GM18861 (cell line): ENCODE data around the gene C2orf81.
A peak's percentile ranks its signal among the peaks of the same experiment; 100 is the strongest.

ENCODE experiments used
- ATAC-seq: cut with Tn5 transposase; IDR thresholded peaks from one replicate; pipeline ENCODE4 v1.9.1; 2021; ENCODE audit not compliant: unreplicated experiment

Gene C2orf81

DNA sequence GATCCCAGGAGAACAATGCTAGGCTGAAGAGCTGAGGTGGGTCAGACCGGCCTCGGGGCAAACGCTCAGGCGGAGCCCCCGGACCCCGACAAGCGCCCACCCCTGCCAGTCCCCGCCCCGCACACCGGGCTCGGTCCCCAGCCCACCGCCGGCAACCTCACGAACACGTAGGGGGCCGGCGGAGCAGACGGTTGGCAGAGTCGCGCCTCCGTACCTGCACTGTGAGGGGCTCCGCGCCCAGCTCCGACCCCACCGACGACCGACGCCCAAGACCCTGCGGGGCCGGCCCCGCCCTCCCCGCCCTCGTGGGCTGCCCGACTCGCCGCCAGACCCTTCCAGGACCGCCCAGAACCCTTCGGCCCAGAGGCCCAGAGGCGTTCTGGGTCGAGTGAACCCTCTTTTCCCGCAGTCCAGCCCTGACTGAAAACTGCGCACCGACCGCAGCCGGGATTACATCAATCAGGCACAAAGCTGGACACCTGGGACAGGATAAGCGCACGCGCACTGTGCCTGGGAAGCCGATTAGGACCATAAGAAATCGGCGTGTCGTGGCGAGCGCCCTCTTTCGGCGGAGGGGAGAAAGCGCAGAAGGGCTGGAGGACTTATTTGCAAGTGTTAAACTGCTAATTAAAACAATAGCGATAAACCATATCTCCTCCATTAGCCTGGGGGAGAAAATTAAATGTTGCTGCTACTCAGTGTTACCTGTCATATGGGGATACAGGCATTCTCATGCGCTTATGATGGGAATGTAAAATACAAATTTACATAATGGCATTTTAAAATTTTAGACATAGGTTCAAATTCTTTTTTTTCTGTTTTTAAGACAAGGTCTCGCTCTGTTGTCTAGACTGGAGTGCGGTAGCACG, 29.6 kb downstream of the C2orf81 start:
- ATAC-seq = peak; percentile 48

DNA sequence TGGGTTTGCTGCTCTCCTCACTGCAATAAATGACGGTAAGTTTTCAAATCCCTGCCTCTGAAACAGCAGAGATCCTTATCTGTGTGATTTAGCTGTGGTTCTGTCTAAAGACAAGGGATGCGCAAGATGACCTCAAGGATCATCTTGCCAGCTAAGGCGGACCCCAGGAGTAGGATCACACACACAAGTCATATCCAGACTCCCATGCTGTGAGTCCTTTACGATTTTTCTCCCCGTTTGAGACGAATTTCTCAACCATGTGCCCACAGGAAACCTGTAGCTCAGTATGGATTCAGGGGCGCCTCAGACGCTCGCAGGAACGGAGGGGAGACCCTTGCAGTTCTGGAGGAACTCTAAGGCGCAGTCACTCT, 30.2 kb downstream of the C2orf81 start:
- ATAC-seq = peak; percentile 27

DNA sequence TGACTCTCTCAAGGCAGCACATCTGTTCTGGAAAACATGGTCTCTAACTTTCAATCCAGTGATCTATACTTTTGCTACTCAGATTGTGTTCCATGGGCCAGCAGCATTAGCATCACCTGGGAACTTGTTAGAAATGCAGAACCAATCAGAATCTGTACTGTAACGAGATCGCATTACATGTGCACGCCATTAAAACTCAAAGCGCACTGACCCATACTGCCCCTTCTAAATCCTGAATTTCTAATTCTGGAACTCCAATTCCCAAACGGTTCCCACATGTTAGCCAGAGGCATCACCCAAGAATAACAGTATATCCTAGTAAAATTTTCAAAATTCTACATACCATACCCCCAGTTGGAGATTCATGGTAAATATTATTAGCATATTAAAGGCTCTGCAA, 30.8 kb downstream of the C2orf81 start:
- no peak for ATAC-seq

DNA sequence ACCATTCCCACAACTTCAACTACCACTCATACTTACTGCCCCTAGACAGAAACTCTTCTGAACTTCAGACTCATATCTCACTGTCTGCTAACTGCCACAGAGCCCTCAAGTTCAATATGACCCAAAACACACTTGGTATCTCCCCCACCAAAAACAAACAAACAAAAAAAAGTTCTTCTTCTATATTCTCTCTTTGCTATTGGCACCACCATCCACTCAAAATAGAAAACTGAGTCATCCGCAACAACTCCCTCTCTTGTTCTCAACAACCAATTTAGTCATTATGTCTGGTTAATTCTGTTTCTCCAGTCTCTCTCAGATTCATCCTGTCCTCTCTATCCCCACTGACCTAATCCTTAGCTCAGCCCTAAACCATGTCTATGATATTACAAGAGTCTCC, 34.1 kb downstream of the C2orf81 start:
- no peak for ATAC-seq

DNA sequence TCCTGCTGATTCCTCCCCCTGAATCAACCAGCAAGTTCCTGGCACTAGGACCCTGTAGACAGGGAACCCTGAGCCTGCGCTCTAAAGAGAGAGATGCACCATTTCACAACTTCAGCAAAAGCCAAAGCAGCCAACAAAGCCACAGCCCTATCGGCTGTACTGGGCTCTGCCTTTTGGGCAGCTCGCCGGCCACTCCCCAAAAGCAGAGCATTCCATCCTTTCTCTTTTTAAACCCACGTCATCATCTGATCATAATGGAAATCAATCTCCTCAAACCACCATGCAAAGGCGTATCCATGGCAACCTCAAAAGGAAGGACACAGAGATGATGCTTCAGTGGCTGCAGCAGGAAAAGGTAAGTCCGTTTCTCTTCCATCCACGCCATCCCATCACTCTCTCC, 36.0 kb downstream of the C2orf81 start:
- ATAC-seq = no peak

DNA sequence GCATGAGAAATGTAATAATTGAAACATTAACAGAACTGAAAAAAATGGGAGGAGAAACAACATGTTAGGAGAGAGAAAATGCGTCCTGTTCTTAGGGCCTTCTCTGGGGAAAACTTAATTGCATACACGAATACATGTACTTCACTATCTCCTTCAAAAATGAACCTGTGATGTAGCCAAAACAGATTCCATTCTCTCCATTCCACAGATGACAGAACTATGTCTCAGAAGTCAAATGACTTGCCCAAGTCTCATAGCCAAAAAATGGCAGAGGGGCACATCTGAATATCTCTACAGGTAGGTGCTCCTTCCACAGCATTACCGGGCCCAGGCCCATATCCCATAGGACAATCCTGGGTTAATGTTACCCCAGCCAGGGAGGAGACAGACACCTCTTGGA, 37.4 kb downstream of the C2orf81 start:
- ATAC-seq = no peak

DNA sequence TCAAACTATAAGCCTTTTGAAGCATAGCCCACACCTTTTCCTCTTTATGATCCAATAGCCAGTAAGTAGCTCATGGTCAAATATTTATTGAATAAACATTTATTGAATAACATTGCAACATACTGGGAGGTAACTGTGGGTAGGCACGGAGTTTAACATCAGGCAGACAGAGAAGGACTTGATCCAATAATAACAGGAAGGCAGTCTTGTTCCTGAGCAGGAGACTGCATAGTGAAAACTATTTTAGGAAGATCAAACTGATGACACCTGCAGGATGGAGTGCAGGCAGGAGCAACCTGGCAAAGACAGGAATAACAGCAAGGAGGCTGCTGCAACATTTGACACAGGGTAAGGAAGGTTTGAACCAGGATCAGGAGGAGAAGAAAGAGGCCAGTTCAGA, 38.2 kb downstream of the C2orf81 start:
- no peak for ATAC-seq

DNA sequence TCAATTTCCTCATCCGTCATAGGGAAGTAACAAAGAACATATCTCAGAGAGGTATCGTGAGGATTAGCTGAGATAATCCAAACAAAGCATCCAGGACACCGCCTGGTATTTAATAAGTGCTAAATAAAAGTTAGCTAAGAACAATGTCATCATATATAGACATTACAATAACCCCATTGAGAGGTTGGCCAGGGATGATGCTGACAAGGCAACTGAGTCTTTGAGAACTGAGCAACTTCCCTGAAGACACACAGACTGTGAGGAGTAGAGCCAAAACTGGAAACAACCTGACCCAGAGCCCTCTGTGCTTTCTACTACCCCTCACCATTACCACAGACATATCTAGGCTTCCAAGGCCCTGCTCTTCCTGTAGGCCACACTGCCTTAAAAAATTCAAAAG, 39.7 kb downstream of the C2orf81 start:
- no peak for ATAC-seq

DNA sequence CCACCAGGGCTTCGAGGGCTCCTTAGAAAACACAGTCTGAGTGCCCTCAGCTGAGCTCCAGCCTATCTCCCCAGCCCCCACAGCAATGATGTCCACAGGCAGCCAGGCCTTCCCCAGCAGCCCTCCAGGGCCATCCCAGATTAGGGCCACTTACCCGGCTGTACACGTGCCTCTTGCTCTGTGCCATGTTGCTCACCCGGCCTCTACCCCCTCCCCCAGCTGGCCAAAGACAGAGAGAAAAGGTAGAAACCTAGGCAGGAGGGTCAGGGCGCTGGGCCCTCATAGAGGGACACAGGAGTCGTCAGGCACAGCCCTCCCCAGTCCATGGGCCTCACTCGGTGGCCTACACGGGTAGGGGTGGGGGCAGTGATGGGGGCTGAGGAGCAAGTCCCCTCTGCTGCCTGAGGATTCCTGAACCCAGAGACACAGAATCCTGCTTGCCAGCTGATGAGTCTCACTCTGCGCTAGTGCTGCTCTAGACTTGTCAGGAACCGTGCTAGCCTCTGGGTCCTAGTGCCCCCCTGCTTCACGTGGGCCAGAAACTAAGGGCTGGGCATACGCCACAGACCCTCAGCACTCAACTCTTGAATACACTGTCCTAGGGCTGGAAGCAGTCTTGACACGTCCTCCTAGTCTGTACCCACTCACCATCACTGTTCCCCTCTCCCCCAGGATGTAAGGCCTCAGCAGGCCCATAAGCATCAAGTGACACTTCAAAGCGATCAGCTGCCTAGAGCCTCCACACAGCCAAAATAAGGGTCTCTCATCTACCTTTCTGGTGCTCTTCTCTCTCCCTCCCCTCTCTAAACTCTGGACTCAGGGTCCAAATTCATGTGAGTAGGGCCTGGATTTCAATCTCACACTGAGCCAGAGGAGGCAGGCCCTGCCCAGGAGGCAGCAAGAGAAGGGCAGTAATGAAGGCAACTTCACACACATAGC, 41.3 kb downstream of the C2orf81 start, which contains the start of gene DCTN1:
DCTN1 (minus strand) TSS at position 461 of the 939 bp plus-strand sequence; CDS start at position 187, 274 bp downstream.
- ATAC-seq = no peak

DNA sequence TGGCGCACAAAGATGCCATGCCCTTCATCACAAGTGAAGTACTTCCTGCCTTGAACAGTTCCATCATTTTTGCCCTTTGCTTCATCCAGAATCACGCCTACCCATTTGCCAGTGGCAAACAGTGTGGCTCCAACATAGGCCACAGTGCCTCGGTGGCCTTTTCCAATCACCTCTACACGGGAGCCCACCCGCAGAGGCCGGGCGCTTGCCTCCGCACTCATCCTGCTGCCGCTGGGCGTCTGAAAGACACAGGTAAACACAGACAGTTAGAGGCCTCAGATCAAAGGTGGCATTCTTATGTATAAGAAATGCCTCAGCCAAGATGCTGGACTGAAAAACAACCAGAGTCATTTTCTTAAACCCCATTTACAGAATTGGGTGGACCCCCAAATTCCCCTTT, 43.4 kb downstream of the C2orf81 start:
- no peak for ATAC-seq

DNA sequence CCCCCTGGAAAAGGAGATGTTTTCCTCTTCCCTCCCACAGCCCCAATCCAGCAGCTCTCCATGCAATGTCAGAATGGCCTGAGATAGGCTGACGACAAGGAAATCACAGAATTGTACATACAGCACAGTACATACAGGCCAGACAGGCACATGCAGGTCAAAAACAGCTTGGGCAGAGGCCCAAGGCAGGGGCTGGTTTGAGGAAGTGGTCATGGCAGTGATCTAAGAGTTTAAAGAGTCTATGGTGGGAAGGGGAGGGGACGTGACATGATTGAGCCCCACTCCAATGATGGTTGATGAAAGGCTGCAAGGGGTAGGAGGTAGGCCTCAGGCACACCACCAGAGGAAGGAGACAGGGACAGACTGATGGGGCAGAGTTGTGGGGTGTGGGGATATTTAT, 45.6 kb downstream of the C2orf81 start:
- no peak for ATAC-seq

DNA sequence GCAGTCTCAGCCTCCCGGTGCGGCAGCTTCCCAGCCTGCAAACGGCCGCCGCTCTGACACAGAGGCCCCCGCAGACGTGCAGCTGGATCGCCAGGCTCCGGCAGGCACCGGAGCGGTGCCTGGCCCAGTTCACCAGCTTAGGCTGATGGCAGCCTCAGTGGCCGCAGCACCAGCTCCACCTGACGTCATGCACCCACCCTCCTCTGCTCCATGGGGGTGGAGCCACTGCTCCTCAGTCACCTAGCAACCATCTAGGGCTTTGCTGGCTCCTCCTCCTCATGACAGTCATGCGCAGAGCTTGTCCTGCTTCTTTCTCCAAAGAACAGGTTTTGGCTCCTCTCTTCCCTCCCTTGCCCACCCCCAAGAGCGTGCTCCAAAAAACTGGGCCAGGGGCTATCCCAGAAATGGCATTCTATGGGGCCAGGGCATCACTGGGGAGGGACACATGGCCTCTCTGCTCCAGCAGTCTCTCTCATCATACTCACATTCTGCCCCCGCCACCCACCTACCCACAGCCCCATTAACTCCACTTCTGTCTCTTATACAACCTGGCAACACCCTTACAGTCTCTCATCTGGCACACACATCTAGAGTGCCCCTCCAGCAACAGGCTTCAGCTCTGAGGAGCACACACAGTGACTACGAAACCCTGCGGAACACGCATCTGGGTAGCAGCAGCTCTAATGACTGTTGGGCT, 46.8 kb downstream of the C2orf81 start:
- no peak for ATAC-seq

DNA sequence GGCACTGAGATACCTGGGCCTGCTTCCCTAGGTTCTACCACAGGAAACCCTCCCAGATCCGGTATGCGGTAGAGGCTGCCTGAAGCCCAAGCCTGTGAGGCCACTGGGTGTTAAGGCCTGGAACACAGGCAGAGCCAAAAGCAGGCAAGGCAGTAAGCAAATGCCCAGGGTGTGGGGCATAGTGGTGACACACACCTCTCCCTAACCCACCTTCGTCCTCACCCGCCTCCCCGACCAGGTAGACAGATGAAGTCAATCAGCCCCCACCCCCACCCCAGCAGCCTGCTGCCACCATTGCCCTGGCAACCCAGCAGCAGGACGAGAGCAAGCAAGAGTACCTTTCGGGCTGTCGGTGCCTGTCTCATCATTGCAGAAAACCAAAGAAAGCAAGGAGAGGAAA, 47.4 kb downstream of the C2orf81 start:
- ATAC-seq = no peak

DNA sequence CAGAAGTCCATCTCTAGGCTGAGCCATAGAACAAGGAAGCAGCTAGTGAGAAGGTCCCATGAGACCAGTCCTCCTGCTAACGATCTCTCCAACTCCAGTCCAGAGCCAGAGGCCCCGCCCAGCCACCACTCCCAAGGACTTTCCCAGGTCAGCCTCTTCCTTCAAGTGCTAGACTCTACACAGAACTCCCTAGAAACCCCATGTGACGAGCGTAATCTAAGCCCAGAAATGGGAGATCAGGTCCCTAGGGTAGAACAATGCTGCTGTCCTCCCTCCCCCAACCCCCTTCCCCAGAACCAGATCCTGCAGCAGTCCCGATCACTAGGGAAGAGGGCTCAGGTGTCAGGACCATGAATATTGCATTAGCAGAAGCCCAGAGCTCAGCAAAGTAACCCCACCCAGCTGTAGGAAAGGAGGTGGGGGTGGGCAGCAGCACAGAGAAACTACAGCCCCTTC, 48.2 kb downstream of the C2orf81 start:
- no peak for ATAC-seq

DNA sequence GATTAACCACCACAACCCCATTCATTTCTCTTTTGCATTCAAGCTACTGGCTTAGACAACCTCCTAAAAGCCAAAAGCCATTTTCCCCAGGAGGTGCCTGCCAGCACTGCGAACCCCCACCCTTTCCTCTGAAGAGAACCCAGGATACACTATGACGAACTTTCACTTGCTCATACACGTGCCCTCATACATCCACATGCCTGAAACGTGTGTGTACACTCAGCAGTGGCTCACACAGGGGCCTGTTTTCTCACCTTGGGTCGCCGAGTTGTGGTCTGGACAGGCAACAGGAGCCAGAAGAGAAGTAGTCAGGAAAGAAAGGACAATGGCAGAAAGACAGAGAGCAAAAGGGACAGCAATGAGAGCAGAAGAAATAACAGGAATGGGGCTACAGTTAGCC, 48.7 kb downstream of the C2orf81 start:
- no peak for ATAC-seq

DNA sequence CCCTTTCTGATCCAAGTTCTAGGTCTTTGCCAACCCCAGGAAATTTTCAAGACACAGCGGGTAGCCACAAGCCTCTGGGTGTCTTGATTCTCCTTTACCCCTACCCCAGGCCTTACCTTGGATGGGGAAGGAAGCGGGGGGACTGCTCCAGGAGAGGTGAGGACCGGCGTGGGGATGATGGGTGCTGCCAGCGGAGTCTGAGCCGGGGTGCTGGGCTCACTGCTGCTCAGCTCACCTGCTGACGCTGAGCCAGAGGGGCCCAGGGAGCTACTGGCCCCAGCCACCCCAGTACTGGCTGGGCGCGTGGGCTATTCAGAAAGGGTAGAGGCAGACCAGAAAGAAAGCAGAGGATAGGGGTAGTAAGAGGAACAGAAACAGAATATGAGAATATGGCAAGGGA, 50.0 kb downstream of the C2orf81 start:
- ATAC-seq = no peak

DNA sequence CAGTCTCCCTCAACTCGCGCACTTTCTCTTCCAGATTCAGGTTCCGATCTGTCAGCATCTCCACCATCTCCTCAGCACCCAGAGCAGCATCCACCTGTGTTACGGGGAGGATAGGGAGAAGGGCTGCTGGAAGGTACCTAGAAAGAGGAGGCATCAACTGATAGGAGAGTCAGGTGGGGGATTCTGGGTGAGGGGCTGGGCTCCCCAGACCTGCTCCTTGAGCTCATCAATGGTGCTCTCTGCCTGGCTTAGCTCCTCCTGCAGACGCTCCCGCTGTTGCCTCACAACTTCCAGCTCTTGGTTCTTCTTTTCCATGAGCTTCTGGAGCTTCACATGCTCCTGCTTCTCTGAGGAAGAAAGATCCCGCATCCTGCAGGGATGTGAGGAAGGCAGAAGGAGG, 51.4 kb downstream of the C2orf81 start:
- ATAC-seq = no peak

DNA sequence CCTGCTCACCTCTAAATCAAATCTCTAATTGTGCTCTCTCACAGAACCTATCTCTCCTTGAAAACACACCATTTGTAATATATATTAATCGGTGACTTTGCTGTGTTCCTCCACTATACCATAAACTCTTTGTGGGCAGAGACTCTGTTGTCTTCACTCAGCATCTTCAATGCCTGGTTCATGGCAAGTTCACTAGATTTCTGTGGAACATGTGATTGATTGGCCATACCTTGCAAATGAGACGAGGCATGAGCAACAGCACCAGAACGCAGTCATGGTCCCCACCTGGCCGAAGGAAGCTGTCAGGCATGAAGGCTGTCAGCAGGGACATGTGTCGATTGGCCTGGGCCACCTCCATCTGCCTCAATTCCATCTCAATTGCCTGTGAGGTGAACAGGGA, 52.9 kb downstream of the C2orf81 start:
- no peak for ATAC-seq

DNA sequence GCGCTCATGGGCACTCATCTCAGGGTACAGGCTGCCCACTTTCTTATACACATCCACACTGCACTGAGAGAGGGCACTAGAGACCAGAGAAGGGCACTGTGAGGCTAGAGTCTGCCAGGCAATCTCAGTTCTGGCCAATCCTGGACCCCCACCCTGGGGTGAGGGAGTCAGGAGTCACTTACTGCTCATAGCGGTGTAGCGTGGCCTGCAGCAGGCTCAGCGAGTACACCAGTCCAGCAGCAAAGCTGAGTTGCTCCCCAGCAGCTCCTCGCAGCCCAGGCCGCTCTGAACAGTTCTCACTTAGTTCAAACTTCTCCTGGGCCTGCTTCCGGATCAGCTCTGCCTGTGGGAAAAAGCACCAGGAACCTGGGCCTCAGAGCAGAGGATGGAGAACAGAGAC, 53.6 kb downstream of the C2orf81 start:
- ATAC-seq = no peak

DNA sequence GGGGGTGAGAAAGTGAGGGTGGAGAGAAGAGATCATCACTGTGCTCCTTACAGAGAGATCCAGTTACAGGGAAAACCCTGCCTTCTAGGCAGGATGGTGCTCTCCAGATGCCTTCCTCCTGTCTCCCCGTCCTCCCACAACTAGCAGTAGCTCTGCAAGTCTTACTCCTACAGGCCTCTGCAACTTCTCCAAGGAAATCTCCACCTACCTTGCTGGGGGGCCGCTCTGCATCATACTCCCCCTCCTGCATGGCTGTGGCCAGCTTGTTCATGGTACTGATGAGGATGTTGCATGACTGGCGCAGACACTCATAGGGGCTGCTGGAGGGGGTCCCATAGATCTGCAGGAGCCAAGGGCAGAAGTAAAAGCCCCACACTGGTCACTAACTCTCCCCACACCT, 55.4 kb downstream of the C2orf81 start:
- no peak for ATAC-seq
